T-cell (primary cell): ENCODE measurements around the gene OR5AC2. TPM values are rescaled to one million over a fixed set of nuclear protein-coding genes. Genes with fewer than 3 reads are reported as not detected.

Experiments
- ATAC-seq, 4 experiments: fragments of 200-7000 bp in 3 of 4; fragments of 150-1000 bp in 1 of 4; cut with Tn5 transposase; replicated peaks in 1 of 4; 1 replicate in 3 of 4; 2 replicates in 1 of 4; pipeline ENCODE4 v1.10.0; 2021; ENCODE audit warnings: moderate library complexity in 3 of 4, mild to moderate bottlenecking in 2 of 4, moderate number of reproducible peaks in 1 of 4
- CTCF ChIA-PET, 2 donors: fragments of 300-600 bp; sonication (Branson Sonifier 250); formaldehyde crosslinking; loops; one replicate each; lab custom pipeline; 2022; ENCODE audit warnings: antibody characterized with exemption in 2 of 2; lab: Charles Lee
- POLR2A ChIA-PET, 2 donors: fragments of 300-600 bp; sonication (Branson Sonifier 250); formaldehyde crosslinking; loops; one replicate each; lab custom pipeline; 2022; ENCODE audit warnings: antibody characterized with exemption in 2 of 2; lab: Charles Lee
- DNase-seq, 35 experiments: peaks; one replicate each; pipeline versions ENCODE4 v3.0.0 to v3.0.0-alpha.2; 2013 to 2023
- H3K27ac ChIP-seq: one replicate; pipeline ENCODE4 v1.5.1; 2013; ENCODE audit warnings: low read length
- H3K27me3 ChIP-seq, 2 experiments: replicated peaks in 1 of 2; 1 replicate in 1 of 2; 2 replicates in 1 of 2; pipeline versions ENCODE4 v1.6.1 to v1.7.0; 2013; ENCODE audit warnings: low read length in 1 of 2, mixed read lengths in 1 of 2; ENCODE audit not compliant: control insufficient read depth in 2 of 2, insufficient read depth in 2 of 2; ENCODE audit errors: extremely low read depth in 1 of 2
- H3K36me3 ChIP-seq, 2 donors: 1 replicate in 1 of 2; 2 replicates in 1 of 2; pipeline versions ENCODE4 v1.6.1 to v1.7.0; 2013; ENCODE audit warnings: low read length in 1 of 2; ENCODE audit not compliant: control insufficient read depth in 2 of 2, insufficient read depth in 1 of 2; ENCODE audit errors: extremely low read depth in 1 of 2
- H3K4me1 ChIP-seq, 2 experiments: 1 replicate in 1 of 2; 2 replicates in 1 of 2; pipeline versions ENCODE4 v1.6.1 to v1.7.0; 2013; ENCODE audit warnings: low read length in 2 of 2, mixed read lengths in 1 of 2; ENCODE audit not compliant: insufficient read depth in 2 of 2, control insufficient read depth in 1 of 2; ENCODE audit errors: extremely low read depth in 1 of 2
- H3K4me3 ChIP-seq, 2 donors: 1 replicate in 1 of 2; 2 replicates in 1 of 2; pipeline versions ENCODE4 v1.5.1 to v1.7.0; 2013; ENCODE audit warnings: mild to moderate bottlenecking in 2 of 2, low read length in 1 of 2, moderate library complexity in 1 of 2; ENCODE audit not compliant: control insufficient read depth in 1 of 2; ENCODE audit errors: extremely low read depth in 1 of 2
- H3K9me3 ChIP-seq: 2 replicates; pipeline ENCODE4 v1.7.0; 2013
- H3K27ac Mint-ChIP-seq, 2 donors: one replicate each; pipeline ENCODE4 v1.8.0; 2020 to 2021; ENCODE audit warnings: mild to moderate bottlenecking in 2 of 2, mixed read lengths in 2 of 2
- H3K27me3 Mint-ChIP-seq, 2 donors: one replicate each; pipeline ENCODE4 v1.8.0; 2021 to 2022; ENCODE audit warnings: mixed read lengths in 2 of 2
- H3K36me3 Mint-ChIP-seq: one replicate; pipeline ENCODE4 v1.8.0; 2021; ENCODE audit warnings: mixed read lengths
- H3K4me1 Mint-ChIP-seq, 3 donors: one replicate each; pipeline ENCODE4 v1.8.0; 2020 to 2022; ENCODE audit warnings: mixed read lengths in 3 of 3, mild to moderate bottlenecking in 1 of 3
- H3K4me3 Mint-ChIP-seq, 3 donors: one replicate each; pipeline ENCODE4 v1.8.0; 2020 to 2022; ENCODE audit warnings: mild to moderate bottlenecking in 3 of 3, mixed read lengths in 3 of 3, moderate library complexity in 3 of 3
- H3K9me3 Mint-ChIP-seq, 3 donors: one replicate each; pipeline ENCODE4 v1.8.0; 2020 to 2022; ENCODE audit warnings: mixed read lengths in 3 of 3
- WGBS: methylation state at CpG from one replicate; pipeline ENCODE4 v1.1.5; 2013; ENCODE audit warnings: missing lambda C conversion rate; ENCODE audit not compliant: insufficient coverage; 5-methylcytosine and 5-hydroxymethylcytosine counted together
- total RNA-seq, 35 experiments: library from RNA in 6 of 35; stranded (reverse) in 6 of 35; fragments of 120-200 nt in 1 of 35; gene quantifications; one replicate each; pipeline versions ENCODE4 v1.2.1 to v1.2.4 and lab custom pipeline; 2013 to 2026

OR5AC2 gene
- total RNA-seq, 5 donors from 2014 or later (not counting 1 experiment from before 2014, with no cell fraction given), result not detected

DNA sequence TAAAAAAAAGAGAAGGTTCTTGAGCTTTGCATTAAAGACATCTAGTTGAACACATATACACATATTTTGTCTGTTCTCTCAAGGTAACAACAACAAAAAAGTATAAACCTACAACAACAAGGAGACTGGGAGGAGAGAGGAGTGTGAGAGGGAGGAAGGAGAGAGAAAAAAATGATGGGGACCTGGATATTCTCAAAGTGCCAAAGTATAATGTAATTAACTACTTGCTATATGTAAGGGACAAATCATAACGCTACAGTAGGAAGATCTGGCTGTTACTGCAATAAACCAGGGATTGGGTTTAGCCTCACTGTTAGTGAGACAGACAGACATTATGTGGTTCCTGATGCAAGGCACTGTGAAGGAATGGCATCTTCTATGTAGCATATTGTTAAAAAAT, 37.7 kb upstream of the OR5AC2 start:
- POLR2A ChIA-PET, result no interaction called here
- H3K27ac ChIP-seq, result no peak overlapping the region
- 100% methylated on average over 1 of the region's 1 CpG for WGBS
- no peaks in the 10 kb centered on the region for H3K27me3 ChIP-seq
- Mint-ChIP-seq H3K36me3 (no peaks in the 10 kb centered on the region), H3K4me3 (no peak overlapping the region), H3K4me1 (no peaks in the 10 kb centered on the region), H3K27ac (no peak overlapping the region), H3K27me3 (peaks cover 8% of the 10 kb centered on the region in 2 donors), H3K9me3 (no peaks in the 10 kb centered on the region)
- H3K36me3 ChIP-seq, result no peaks in the 10 kb centered on the region
- no peaks in the 10 kb centered on the region for H3K4me1 ChIP-seq
- no peaks in the 10 kb centered on the region for H3K9me3 ChIP-seq
- DNase-seq (no peak), ATAC-seq (no peak)
- H3K4me3 ChIP-seq, result no peak overlapping the region
- CTCF ChIA-PET, result interaction anchor here (0.6 to 1.5 kb wide), 2 partner anchors 10 to 1664 kb away, joined by 4 to 6 read pairs; no protein-coding TSS in a partner anchor

GRCh38 chr3:98056035-98056434, 30.9 kb upstream of the OR5AC2 start:
- Histone ChIP-seq H3K4me3 (no peak overlapping the region), H3K36me3 (no peaks in the 10 kb centered on the region), H3K9me3 (no peaks in the 10 kb centered on the region), H3K27ac (no peak overlapping the region), H3K4me1 (no peaks in the 10 kb centered on the region), H3K27me3 (no peaks in the 10 kb centered on the region)
- ChIA-PET CTCF (no interaction called here), POLR2A (no interaction called here)
- H3K27ac Mint-ChIP-seq, result no peak overlapping the region
- peaks cover 7 to 17% of the 10 kb centered on the region in 2 donors for H3K27me3 Mint-ChIP-seq
- H3K4me3 Mint-ChIP-seq, result no peak overlapping the region
- no peaks in the 10 kb centered on the region for H3K36me3 Mint-ChIP-seq
- DNase-seq (no peak), ATAC-seq (no peak)
- peaks cover 0 to 3% (median 0%) of the 10 kb centered on the region in 3 donors for H3K4me1 Mint-ChIP-seq
- no peaks in the 10 kb centered on the region for H3K9me3 Mint-ChIP-seq

DNA sequence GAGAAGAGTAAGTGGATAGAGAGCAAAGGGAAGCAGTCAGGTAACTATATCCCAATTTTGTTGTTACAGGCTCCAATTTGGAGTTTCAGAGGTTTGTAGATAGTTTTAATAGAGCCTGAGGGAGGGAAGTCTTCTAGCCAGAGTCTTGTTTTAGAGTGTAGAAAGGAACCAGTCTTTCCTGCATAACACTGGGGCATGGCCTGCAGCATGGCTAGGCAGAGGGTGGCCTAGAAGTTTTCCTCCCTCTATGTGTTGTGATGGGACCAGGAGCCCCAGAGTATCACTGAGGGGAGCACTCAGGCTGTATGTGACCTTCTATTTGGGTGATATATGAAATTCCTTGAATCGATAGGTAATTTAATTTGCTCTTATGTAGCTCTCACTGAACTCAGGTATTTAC, 29.3 kb upstream of the OR5AC2 start:
- Mint-ChIP-seq H3K36me3 (no peaks in the 10 kb centered on the region), H3K27ac (no peak overlapping the region), H3K4me1 (peaks cover 0 to 3% (median 0%) of the 10 kb centered on the region in 3 donors), H3K4me3 (no peak overlapping the region), H3K27me3 (peaks cover 7 to 17% of the 10 kb centered on the region in 2 donors), H3K9me3 (no peaks in the 10 kb centered on the region)
- Histone ChIP-seq H3K4me3 (no peak overlapping the region), H3K27ac (no peak overlapping the region), H3K27me3 (no peaks in the 10 kb centered on the region), H3K4me1 (no peaks in the 10 kb centered on the region), H3K9me3 (no peaks in the 10 kb centered on the region), H3K36me3 (no peaks in the 10 kb centered on the region)
- no CpG with 5 or more reads among the region's 1 CpG for WGBS
- no peak for DNase-seq
- ChIA-PET CTCF (interaction anchor here in 1 of 2 donors (0.6 kb wide), 1 partner anchor 741 kb away, joined by 3 read pairs; no protein-coding TSS in a partner anchor), POLR2A (no interaction called here)
- no peak for ATAC-seq

GRCh38 chr3:98058244-98058960, 28.6 kb upstream of the OR5AC2 start:
- Mint-ChIP-seq H3K27ac (no peak overlapping the region), H3K36me3 (no peaks in the 10 kb centered on the region)

DNA sequence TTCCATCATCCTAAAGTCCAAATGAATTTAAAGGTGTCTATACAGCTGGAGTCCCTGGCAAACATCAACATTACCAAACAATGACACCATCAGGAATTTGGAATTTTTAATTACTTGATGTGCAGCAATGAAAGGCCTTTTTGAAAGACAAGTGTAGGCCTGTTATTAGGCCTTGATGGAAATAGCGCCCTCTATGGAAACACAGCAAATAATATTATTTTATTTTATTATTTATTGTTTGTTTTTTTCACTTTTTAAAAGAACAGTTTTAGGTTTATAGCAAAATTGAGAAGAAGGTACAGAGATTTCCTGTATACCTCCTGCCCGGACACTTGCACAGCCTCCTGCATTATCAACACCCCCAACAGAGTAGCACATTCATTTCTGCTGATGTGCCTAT, 18.1 kb upstream of the OR5AC2 start:
- ChIA-PET POLR2A (no interaction called here), CTCF (no interaction called here)
- Mint-ChIP-seq H3K27me3 (peaks cover 9% of the 10 kb centered on the region in 2 donors), H3K36me3 (no peaks in the 10 kb centered on the region), H3K9me3 (no peaks in the 10 kb centered on the region), H3K27ac (no peak overlapping the region), H3K4me3 (no peak overlapping the region), H3K4me1 (no peaks in the 10 kb centered on the region)
- no CpG with 5 or more reads among the region's 2 CpGs for WGBS
- Histone ChIP-seq H3K4me3 (no peak overlapping the region), H3K9me3 (no peaks in the 10 kb centered on the region), H3K27me3 (peaks cover 0 to 2% of the 10 kb centered on the region in 2 experiments), H3K27ac (no peak overlapping the region), H3K4me1 (no peaks in the 10 kb centered on the region), H3K36me3 (no peaks in the 10 kb centered on the region)
- ATAC-seq, result no peak
- DNase-seq, result no peak

More at GRCh38 chr3:98058244-98058960, 28.6 kb upstream of the OR5AC2 start:
- H3K27ac ChIP-seq, result no peak overlapping the region
- ChIA-PET CTCF (interaction anchor here in 1 of 2 donors (0.6 kb wide), 1 partner anchor 741 kb away, joined by 3 read pairs; no protein-coding TSS in a partner anchor), POLR2A (no interaction called here)
- WGBS, result no CpG with 5 or more reads among the region's 7 CpGs
- no peak for DNase-seq
- Mint-ChIP-seq H3K4me3 (no peak overlapping the region), H3K27me3 (peaks cover 8 to 17% of the 10 kb centered on the region in 2 donors), H3K9me3 (no peaks in the 10 kb centered on the region), H3K4me1 (peaks cover 0 to 3% (median 0%) of the 10 kb centered on the region in 3 donors)
- H3K9me3 ChIP-seq, result no peaks in the 10 kb centered on the region
- H3K27me3 ChIP-seq, result no peaks in the 10 kb centered on the region
- H3K4me1 ChIP-seq, result no peaks in the 10 kb centered on the region
- H3K4me3 ChIP-seq, result no peak overlapping the region
- no peak for ATAC-seq
- H3K36me3 ChIP-seq, result no peaks in the 10 kb centered on the region

DNA sequence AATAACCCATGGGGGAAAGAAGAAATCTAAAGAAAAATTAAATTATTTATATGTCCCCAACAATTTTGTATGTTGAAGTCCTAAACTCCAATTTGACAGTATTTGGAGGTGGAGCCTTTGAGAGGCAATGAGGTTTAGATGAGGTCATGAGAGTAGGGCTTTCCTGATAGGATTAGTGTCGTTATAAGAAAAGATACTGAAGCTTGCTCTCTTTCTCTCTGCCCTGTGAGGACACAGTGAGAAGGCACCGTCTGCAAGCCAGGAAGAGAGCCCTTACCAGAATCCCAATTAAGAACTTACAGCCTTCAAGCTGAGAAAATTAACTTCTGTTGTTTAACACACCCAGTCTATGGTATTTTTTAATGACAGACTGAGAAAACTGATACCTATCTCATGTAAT, 16.1 kb upstream of the OR5AC2 start:
- WGBS, result no CpG with 5 or more reads among the region's 2 CpGs
- ChIA-PET POLR2A (no interaction called here), CTCF (no interaction called here)
- peaks cover 6 to 7% of the 10 kb centered on the region in 2 donors for H3K27me3 Mint-ChIP-seq
- Histone ChIP-seq H3K27ac (no peak overlapping the region), H3K4me1 (no peaks in the 10 kb centered on the region), H3K27me3 (no peaks in the 10 kb centered on the region), H3K9me3 (no peaks in the 10 kb centered on the region), H3K36me3 (no peaks in the 10 kb centered on the region), H3K4me3 (no peak overlapping the region)
- no peak overlapping the region for H3K27ac Mint-ChIP-seq
- no peaks in the 10 kb centered on the region for H3K4me1 Mint-ChIP-seq
- H3K36me3 Mint-ChIP-seq, result no peaks in the 10 kb centered on the region
- DNase-seq, result no peak
- H3K4me3 Mint-ChIP-seq, result no peak overlapping the region
- ATAC-seq, result no peak
- no peaks in the 10 kb centered on the region for H3K9me3 Mint-ChIP-seq
